ENCODE results near the gene DCAF8. TPM values are rescaled to one million over a fixed set of nuclear protein-coding genes. Genes with fewer than 3 reads are reported as not detected.
A peak's percentile ranks its signal among the peaks of the same experiment; 100 is the strongest.

DCAF8 gene
- total RNA-seq, 2 donors from 2014 or later: 124 to 167 TPM

GRCh38 chr1:160220301-160220700 lies 42.0 kb downstream of the DCAF8 start:
- TF ChIP-seq CTCF (IDR thresholded peaks at IDR 0.05): no peak
- Histone ChIP-seq H3K9me3 (no peaks in the 10 kb centered on the region), H3K4me3 (no peak overlapping the region), H3K27me3 (replicated peaks; ENCODE audit: insufficient read depth) (no peaks in the 10 kb centered on the region), H3K36me3 (peaks cover 45% of the 10 kb centered on the region), H3K27ac (peak overlapping the region; percentile 1 to 88), H3K4me1 (ENCODE audit: control insufficient read depth in 1 of 2, low read depth in 2 of 2) (peaks cover 15 to 28% of the 10 kb centered on the region in 2 donors)
- DNase-seq (ENCODE audit: low spot score): no peak
- no peak for ATAC-seq (ENCODE audit: insufficient number of reproducible peaks, low FRiP score, low read depth)

DNA sequence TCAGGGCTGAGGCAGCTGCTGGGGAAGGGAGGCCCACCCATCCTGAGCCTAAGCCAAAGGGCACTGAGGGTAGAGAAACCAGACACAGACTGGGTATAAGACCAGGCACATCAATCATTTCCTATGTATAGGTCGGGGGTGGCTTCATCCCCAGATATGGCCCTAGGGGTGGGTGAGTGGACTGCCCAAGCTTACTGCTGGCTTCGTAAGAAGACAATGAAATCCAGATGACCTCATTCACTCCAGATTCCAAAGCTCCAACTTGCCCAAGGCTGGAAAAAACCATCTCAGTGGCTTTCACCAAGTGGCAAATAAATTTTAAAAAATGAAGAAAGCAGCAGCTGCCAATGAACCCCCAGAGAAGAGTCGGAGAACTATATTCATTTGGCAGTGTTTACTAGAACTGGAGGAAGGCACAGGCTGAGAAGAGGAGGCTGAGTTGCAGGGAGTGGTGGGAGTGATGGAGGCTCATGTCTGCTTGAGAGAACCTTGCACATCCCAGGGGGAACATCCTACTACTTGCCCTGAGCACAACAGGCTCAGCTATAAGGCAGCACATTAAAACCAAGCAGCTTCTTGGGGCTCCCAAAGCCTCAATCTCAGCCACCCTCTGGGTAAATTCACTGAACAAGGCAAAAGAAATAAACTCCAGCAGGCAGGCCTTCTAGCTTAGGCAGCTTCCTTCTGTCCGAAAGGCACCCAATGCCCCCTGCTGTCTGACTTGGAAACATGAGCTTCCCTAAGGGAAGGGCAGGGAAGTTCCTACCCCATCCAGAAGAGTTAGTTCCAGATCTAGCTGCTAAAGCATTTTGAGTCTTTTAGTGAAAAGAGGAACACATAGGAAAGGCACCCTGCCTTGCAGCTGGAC lies 43.1 kb downstream of the DCAF8 start:
- Histone ChIP-seq H3K9me3 (no peaks in the 10 kb centered on the region), H3K27ac (peak overlapping the region; percentile 78 to 88), H3K27me3 (replicated peaks; ENCODE audit: insufficient read depth) (no peaks in the 10 kb centered on the region), H3K4me1 (ENCODE audit: control insufficient read depth in 1 of 2, low read depth in 2 of 2) (peaks cover 15 to 28% of the 10 kb centered on the region in 2 donors), H3K4me3 (no peak overlapping the region), H3K36me3 (peaks cover 43% of the 10 kb centered on the region)
- DNase-seq (ENCODE audit: low spot score) (no peak), ATAC-seq (ENCODE audit: insufficient number of reproducible peaks, low FRiP score, low read depth) (peak; percentile 69)
- peak; percentile 58 for TF ChIP-seq CTCF (IDR thresholded peaks at IDR 0.05)

- Histone ChIP-seq H3K36me3 (peaks cover 43% of the 10 kb centered on the region), H3K4me1 (ENCODE audit: control insufficient read depth in 1 of 2, low read depth in 2 of 2) (peaks cover 15 to 28% of the 10 kb centered on the region in 2 donors), H3K27ac (peak overlapping the region; percentile 78 to 88), H3K27me3 (replicated peaks; ENCODE audit: insufficient read depth) (no peaks in the 10 kb centered on the region), H3K4me3 (peak overlapping the region; percentile 40), H3K9me3 (no peaks in the 10 kb centered on the region)
- no peak for TF ChIP-seq CTCF (IDR thresholded peaks at IDR 0.05)
- DNase-seq (ENCODE audit: low spot score): no peak
- ATAC-seq (ENCODE audit: insufficient number of reproducible peaks, low FRiP score, low read depth): no peak
Measured at GRCh38 chr1:160217481-160218051, 44.8 kb downstream of the DCAF8 start.

- no peak overlapping the region for H3K4me3 ChIP-seq
- no peak for TF ChIP-seq CTCF (IDR thresholded peaks at IDR 0.05)
- H3K4me1 ChIP-seq (ENCODE audit: control insufficient read depth in 1 of 2, low read depth in 2 of 2): peaks cover 15 to 32% of the 10 kb centered on the region in 2 donors
- no peak for DNase-seq (ENCODE audit: low spot score)
- H3K9me3 ChIP-seq: no peaks in the 10 kb centered on the region
- peaks cover 46% of the 10 kb centered on the region for H3K36me3 ChIP-seq
- H3K27ac ChIP-seq: peak overlapping the region; percentile 78 to 88
- no peaks in the 10 kb centered on the region for H3K27me3 ChIP-seq (replicated peaks; ENCODE audit: insufficient read depth)
- no peak for ATAC-seq (ENCODE audit: insufficient number of reproducible peaks, low FRiP score, low read depth)
Measured at GRCh38 chr1:160216301-160216700, 46.0 kb downstream of the DCAF8 start.

- no peak for ATAC-seq (ENCODE audit: insufficient number of reproducible peaks, low FRiP score, low read depth)
- no peak for DNase-seq (ENCODE audit: low spot score)
- H3K9me3 ChIP-seq: no peaks in the 10 kb centered on the region
- no peaks in the 10 kb centered on the region for H3K27me3 ChIP-seq (replicated peaks; ENCODE audit: insufficient read depth)
- no peak for TF ChIP-seq CTCF (IDR thresholded peaks at IDR 0.05)
- H3K36me3 ChIP-seq: peaks cover 37% of the 10 kb centered on the region
- peaks cover 25 to 49% of the 10 kb centered on the region in 2 donors for H3K4me1 ChIP-seq (ENCODE audit: control insufficient read depth in 1 of 2, low read depth in 2 of 2)
- H3K4me3 ChIP-seq: no peak overlapping the region
- peak overlapping the region in 1 of 2 donors; percentile 1 for H3K27ac ChIP-seq
Measured at GRCh38 chr1:160214481-160215140, 47.7 kb downstream of the DCAF8 start.
